NCI-H128 (cell line): Measurements from ENCODE around the gene ATXN7L1.

Source experiments
- DNase-seq: peaks from one replicate; lab custom pipeline; 2025; ENCODE audit not compliant: unreplicated experiment; lab: John Stamatoyannopoulos, UW

Gene ATXN7L1

DNA sequence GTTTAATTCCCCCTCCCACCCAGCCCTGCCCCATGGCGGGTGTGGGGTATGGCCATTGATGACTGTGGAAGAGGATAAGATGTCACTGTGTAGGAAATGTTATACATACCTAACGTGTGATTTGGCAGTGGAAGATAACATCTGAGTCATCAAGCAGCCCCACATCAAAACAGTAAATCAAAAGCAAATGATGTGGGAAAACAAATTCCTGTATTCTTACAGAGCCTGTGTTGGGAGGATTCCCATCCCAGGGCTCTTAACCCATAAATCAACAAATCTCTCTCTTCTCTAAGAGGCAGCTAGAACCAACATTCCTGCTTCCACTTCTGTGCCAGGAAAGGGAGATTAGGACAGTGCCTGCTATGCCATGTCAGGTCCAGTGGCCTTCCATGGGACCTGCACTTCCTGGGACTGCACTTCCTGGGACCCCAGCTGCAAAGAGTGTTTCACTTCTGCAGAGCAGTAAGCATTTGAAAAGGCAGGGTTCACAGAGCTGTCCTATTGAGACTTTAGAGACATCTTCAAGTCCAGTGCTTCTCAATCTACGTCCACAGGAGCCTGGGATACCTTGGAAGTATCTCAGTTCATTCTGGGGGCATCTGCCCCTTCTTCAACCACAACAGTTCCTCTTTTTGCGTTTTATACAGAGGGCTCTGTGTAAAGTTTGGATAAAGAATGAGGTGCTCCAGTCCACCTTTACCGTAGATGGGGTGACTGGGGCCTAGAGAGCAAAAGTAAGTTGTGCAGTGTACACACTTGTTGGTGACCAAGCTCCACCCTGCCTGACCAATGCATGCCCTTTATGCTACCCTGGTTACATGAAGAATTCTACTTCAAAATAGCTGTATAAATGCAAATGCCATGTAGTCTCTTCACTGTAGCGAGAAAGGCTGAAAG is 45.7 kb downstream of the ATXN7L1 start:
- no peak for DNase-seq

DNA sequence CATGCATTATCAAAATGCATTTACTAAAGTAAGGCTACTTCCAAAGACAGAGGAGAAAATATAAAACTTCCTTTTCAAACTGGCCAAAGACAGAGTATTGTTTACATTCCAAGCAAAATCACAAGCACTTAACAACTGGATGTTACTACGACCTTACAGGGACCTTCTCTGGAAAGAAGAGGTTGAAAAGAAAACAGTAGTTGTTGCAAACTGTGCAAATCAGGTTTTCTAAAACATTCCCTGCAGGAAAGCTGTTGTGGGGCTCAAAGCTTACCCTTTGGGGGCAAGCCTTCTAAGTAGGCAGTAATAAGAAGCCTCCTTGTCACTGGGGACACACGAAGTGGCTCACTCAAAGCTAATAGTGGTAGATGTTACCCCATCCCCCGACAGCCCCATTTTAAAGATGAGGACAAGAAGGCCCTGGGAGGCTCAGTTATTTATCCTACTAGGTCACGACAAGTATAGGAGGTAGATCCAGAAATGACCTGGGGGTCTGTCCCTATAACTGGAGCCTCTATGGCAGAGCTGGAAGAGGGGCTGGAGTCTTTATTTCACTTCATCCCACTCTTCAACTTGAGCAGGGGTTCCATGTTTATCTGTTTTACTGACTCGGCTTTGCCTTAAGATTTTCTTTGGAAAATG is 46.6 kb downstream of the ATXN7L1 start:
- DNase-seq = no peak

DNA sequence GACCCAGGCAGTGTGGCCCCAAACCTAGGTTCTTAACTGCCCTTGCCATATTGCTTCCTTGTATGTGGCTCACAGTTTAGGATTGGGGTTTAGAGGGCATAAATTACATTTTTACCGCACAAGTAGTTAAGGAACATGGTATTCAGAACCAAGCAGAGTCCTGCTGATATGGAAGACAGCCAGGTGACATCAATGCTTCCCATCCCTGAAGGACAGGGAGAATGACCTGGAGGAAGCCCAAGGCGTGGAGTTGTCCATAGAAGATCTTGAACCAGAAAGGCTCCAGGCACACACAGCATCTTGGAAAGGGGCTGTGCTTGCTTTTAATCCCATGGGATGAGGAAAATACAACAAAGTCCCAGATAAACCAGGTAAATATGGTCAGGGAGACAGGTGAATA is 48.3 kb downstream of the ATXN7L1 start:
- no peak for DNase-seq

DNA sequence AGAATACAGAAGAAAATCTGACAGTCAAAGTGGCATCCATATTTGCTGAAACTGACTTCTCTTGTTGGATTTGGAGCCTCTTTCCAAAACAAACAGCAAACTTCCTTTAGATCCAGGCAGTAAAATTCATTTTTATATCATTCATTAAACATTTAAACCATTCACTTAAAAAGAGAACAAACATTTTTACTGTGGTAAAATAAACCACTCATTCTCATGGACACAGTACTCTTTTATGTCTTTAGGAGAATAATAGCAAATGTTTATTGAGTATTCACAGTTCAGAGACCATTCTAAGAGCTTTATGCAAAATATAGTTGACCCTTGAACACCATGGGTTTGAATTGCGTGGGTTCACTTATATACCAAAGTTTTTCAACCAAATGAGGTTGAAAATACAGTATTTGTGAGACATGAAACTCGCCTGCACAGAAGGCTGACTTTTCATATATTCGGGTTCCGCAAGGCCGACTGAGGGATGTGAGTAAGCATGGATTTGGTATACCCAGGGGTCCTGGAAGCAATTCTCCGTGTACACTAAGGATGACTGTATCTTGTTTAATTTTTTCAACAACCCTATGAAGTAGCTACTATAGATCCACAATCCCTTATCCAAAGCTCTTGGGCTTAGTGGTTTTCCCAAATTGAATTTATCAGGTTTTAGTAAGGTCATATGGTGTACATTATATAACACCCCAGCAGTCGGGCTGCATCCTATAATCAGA is 49.1 kb downstream of the ATXN7L1 start:
- no peak for DNase-seq

DNA sequence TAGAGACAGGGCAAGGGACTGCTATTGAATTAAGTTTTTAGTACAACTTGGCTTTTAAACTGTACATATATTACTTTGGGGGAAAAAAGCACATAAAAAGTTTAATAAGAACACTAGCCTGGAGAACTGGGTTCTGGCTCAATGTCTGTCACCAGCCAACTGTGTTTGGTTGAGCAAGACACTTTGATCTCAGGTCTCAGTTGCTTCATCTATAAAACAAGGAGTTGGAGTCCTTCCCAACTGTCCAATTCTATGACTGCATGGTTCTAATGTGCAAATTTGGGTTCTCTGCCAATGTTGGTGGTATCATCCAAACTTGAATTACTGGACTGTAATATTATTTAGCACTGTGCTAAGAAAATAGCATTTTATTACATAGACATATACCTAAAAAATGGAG is 50.3 kb downstream of the ATXN7L1 start:
- no peak for DNase-seq

DNA sequence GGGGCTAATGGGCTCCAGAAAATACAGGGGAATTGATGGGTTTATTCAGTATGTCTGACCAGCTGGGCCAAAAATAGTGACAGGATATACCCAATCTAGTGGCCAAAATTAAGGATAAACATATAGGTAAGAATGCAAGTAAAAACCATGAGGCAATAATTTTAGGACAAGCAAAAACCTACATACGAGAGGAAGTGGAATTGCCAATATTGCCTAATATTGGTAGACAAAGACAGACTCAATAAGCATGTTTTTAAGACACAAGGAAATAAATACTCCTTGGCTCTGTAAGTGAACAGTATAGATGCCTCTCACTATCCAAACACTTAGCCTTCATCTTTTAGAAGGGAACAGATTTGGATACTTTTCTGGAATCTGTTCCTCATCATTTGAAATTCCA is 51.0 kb downstream of the ATXN7L1 start:
- no peak for DNase-seq

DNA sequence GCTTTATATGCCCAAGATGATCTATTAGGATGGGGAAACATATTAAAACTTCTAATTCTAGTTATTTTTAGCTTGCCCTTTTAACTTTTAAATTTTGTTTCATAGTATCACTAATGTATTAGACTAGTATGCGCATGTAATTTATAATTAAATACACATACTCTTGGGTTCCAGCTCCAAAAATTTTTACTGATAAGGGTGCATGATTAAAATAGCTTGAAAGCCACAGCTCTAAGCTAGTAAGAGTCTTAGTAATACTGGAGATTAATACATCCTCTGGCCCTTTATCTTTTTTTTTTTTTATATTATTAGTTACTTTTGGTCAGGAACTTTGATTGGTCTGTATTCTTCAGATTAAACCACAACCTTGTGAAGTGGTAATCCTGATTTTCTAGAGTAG is 53.6 kb downstream of the ATXN7L1 start:
- DNase-seq = no peak

DNA sequence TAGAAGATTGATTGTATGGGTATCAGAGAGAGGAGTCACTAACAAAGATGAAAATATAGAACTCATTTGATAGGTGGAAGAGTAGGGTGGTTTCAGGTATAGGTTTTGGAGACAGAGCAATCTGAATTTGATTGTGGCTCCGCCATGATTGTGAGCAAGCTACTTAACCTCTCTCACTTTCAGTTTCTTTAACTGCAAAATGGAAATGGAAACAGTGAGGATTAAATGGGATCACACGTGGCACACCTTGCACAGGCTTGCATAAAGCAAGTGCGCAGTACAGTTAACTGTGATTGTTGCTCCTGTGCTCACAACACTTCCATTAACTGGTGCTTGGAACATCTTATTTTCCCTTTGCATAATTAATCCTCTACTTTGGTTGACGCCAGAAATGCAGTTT is 54.9 kb downstream of the ATXN7L1 start:
- no peak for DNase-seq

DNA sequence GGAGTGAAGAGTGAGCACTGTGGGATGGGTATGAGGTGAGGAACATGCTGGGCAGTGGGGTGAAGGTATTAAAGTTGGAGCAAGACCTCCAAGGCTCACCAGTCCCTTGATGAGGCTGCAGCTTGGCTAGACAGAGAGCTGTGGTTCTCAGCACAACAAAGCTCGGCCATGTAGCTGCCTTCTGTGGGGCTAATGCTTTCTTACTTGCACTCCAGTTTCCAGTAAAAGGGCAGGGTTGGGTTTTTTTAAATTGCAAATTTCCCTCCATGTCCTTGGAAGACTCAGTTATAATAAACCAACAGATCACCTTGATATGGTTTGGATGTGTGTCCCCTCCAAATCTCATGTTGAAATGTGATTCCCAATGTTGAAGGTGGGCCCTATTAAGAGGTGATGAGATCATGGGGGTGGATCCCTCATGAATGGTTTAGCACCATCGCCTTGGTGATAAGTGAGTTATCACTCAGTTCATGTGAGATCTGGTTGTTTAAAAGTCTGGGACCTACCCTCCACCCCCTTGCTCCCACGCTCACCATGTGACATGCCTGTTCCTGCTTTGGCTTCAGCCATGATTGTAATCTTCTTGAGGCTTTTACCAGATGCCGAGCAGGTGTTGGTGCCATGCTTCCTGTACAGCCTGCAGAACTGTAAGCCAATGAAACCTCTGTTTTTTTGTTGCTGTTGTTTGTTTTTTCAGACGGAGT is 55.9 kb downstream of the ATXN7L1 start:
- no peak for DNase-seq

DNA sequence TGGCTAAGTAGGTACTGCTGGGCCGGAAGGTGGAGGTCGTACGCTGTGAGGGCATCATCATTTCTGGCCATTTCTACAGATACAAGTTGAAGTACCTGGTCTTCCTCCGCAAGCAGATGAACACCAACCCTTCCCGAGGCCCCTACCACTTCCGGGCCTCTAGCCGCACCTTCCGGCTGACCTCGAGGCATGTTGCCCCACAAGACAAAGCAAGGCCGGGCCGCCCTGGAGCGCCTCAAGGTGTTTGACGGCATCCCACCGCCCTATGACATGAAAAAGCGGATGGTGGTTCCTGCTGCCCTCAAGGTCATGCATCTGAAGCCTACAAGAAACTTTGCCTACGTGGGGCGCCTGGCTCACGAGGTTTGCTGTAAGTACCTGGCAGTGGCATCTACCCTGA is 56.8 kb downstream of the ATXN7L1 start:
- no peak for DNase-seq

DNA sequence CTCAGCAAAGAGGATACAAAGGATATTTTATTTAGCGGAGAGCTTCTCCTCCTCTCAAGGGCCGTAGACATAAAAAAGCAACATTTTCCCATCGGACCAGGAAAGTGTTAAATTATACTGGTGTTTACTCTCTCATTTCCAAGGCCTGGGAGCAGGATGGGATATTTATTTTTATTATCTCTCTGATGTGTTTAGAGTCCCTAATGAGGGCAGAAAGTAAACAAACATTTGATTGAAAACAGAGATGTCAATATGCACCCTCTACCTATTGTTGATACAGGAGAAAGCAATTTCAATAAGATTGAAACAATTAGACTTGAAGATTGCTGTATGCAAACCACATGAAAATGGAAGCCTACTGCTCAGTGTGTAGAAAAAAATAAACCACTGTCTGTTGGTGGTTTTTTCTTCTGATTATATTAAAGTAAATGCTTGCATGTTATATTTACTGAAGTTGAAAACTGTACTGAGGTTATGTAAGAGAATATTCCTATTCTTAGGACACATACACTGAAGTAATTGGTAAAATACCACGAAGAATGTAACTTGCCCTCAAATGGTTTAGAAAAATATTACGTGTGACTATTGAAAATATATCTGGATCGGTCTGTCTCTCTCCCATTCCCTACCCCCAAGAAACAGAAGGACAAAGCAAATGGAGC is 59.3 kb downstream of the ATXN7L1 start:
- DNase-seq = no peak

DNA sequence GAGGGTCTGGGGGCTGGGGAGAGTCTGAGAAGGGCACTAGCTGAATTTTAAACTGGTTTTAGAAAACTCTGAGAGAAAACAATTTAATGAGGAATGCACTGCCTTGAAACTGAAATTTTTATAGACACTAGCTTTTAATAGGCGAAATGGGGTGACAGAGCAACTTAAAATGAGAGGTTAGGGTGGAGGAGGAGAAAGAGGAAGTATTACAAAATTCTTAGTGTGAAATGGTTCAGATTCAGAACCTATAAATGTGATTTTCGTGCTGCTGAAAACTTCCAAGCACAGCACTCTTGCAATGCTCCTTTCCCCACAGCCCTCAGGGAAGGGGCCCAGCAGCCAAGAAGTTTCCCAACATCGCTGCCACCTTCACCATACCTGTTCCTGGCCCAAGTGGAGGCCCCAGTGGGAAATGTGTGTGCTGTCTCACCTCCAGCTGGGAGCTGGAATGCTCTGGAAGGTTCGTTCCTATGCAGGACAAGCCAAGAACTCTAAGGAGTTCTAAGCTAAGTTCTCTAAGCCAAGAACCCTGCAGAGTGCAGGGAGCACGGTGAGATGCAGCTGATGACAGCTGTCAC is 60.0 kb downstream of the ATXN7L1 start:
- DNase-seq = no peak

DNA sequence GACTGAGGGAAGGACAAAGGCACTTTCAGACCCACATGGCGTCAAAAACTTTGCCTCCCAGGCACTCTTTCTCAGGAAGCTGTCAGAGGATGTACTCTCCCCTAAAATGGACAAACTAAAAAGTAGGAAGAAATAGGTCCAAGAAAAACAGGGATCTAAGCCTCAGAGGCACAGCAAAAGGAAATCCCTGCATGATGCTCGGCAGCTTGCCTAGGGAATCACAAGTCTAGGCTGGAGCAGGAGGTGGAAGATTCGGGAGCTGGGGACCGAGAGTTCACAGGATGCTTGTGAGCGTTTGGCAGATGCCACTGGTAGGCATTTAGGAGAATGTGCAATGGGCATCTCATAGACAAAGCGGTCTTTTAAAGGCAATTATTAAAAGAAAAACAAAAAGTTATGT is 60.8 kb downstream of the ATXN7L1 start:
- DNase-seq = no peak

DNA sequence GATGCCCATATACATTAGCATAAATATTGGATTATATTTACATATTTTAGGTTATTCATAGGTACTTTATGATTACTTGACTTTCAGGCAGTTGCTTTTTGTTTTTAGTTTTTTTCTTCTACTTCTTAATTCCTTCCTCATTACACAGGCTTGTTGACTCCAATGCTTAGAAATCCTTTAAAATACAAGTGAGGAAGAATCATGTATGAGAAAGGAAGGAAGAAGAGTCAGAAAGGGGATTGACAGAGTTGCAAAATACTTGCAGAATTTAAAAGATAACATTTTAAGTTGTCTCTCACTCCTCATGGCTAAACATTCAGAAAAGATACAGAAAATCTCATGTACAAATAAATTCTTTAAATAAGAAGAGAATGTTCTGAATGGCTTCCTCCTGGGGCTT is 61.9 kb downstream of the ATXN7L1 start:
- no peak for DNase-seq

DNA sequence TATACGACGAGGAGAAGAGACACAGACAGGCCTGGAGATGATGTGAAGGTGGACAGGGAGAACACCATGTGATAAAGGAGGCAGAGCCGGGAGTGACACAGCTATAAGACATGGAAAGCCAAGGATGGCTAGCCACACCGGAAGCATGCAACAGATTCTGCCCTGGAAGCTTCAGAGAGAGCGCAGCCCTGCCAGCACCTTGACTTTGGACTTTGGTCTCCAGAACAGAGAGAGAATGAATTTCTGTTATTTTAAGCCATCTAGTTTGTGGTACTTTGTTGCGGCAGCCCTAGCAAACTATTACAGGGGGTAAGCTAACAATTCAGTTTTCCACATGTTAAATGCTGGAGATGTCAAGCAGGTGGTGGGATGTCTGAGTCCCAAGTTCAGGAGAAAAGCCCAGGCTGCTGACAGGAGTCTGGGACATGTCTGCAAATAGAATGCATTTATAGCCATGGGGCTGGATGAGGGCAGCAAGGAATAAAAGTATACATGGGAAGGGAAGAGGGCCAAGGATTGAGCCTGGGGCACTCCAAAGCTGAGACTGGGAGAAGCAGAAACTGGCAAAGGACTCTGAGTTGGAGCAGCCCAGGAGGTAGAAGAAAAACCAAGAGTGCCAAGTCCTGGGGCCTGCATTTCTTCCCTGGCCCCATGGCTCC is 65.1 kb downstream of the ATXN7L1 start:
- no peak for DNase-seq

DNA sequence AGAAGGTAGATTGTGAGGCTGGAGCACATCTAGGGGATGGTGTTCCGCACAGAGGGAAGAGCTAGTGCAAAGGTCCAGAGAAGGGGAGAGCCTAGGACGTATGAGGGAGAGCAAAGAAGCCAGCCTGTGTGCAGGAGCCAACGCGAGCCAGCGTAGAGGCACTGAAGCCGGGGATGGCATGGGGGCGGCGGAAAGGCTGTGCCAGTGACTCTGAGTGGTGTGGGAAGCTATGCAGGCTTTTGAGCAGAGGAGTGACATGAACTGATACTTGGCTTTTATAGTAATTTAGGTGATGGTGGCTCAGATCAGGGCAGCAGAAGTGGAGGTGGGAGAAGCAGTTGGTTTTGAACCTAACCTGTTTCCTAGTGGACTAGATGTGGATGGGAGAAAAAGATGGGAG is 65.8 kb downstream of the ATXN7L1 start:
- no peak for DNase-seq

DNA sequence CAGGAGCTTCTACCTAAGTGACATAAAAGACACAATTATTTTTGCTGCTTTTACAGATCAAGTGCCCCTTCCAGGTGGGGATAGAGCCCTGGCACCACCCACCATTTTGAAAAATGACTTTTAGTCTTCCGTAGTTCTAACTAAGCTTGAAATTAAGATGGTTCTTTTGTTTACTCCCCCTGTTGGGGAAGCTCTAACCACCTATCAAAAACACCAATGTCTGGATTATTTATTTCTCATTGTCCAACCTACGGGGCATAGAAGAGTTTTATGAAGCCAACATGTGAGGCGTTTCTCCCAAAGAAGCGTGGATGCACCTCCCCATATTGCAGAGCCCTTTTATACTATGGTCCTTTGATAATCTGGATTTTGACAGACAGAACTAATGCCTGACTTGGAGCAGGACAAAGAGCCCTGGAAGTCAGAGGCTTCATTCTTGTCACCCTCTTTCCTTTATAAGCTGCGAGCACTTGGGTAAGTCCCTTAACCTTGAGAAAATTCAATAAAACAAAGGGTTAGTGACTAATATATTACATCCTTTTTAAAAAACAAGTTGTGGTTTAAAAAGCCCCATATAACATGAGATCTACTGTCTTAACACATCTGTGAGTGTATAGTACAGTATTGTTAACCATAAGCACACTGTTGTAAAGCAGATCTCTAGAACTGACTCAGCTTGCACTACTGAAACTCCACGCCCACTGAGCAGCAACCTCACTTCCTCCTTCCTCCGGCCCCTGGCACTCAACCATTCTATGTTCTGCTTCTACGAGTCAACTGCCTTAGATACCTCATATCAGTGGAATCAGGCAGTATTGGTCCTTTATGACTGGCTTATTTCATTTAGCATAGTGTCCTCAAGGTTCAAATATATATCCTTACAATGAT is 67.5 kb downstream of the ATXN7L1 start:
- no peak for DNase-seq

DNA sequence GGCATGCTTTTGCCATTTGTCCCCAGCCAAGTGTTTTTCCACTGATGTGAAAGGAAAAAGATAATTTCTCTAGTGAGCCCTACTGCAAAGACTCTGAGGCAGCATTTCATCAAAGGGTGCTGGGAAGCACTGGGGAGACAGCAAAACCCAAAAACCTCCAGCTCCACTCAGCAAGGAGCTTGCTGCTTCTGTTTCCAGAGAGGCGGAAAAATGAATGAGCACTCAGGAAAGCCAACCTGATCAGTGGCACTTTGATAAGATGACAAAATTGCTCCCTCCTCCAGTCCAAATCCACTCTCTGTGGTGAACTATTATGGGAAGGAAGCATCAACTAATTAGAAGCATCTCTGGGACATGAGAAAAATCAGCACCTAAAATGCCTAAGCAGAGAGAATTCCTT is 68.2 kb downstream of the ATXN7L1 start:
- DNase-seq = no peak

DNA sequence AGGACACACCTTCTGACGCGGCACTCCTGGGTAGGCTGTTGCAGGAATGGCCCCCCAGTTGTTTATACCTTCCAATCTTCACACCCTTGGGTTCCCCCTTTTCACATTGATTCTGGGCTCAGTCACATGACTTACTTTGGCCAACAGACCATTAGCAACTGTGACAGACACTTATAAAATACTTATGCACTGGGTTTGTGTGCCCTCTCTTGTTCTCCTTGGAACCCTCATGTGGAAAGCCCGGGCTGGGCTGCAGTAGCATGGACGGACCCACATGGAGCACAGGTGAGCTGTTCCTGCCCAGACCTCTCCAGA is 69.0 kb downstream of the ATXN7L1 start:
- DNase-seq = no peak
